ENCODE results near the gene ACVR1C.

The ACVR1C gene

DNA sequence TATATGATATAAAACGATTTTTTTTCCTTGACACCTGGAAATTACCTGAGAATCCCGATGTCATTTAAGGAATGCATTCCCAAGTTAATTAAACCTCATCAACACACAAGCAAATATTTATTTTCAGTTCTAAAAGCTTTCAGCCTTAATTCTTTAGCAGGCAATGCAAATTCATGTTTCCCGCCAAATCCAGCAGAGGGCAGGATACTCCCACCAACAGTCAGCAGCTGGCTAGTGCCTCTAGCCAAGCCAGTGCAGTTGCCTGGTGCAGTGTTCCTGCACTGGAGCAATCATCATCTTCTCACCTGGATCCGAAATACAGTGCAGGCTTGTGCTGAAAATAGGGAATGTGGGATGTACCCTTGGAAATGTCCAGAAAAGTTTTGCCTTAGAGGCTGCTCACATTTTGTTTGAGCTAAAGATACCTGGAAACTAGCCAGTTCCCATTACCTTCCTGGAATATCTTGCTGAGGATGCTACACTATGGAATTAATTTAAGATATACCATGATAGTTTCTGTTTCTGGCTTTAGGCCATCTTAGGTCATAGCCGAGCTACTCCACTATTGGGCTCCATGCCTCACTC, 136.4 kb downstream of the ACVR1C start:
- DNase-seq, result peak; percentile 52

DNA sequence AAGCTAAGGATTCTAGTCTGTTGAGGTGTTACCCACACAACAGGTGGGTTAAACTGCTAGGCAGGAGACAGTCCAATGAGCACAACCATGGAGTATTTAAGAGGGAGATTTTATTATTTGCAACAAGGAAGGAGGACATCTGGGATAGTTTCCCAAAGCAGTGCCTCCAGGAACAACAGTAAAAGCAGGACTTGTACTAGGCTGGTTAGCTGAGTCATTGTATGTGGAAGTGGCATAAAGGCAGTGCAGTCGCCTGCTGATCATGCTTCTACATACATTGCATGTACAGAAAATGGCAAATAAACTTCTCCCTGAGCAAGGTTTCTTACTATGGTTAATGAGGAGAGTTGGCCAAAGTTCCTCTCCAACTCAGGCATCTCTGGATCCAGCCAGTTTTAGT, 138.7 kb downstream of the ACVR1C start:
- DNase-seq, result no peak

DNA sequence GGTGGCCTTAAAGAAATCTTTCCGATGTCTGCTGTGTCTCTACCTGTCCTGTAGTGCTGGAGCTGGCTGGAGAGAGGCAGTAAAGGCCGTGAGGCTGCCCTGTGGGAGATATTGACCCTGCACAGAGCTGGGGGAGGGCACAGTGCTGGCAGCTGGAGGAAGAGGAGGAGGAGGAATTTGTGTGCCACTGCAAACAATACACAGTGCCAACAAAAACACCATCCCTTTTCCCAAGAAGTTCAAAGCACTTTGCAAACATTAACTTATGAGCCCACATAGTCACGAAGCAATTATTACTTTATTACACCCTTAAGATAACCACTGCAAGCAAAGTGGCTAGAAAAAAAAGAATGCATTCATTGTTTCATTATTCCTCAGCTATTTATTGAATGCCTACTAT, 139.8 kb downstream of the ACVR1C start:
- DNase-seq, result no peak

DNA sequence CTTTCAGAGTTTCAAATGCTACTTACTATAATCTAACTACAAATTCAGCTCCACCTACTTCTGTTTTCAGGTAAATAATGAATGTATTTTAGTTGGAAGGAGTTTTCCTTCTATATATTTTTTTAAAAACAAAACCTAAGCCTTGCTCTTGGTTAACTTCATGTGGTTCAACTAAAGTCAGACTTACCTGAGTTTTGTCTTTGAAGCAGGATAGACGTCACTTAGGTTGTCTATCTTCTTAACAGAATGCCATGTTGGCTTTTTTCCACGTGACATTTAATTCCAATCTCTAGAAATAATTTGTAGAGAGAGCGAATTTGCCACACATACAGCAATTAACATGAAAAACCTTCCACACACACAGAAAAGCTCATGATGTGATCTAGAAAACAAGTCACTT, 140.9 kb downstream of the ACVR1C start:
- no peak for DNase-seq

DNA sequence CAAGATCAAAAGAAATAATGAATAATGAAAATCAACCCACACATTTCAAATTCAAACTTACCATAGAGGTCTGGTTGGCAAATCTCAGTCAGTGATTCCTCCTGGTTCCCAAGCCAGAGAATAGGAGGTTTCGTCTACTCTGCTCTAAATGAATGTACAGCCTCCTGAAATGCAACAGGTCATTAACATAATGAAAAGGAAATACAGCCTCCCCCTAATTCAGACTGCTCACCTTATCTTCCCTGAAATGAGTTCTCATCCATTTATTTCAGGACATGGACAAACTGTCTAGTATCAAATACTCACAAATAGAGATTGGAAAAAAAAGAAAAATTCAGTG, 141.4 kb downstream of the ACVR1C start:
- DNase-seq, result no peak

DNA sequence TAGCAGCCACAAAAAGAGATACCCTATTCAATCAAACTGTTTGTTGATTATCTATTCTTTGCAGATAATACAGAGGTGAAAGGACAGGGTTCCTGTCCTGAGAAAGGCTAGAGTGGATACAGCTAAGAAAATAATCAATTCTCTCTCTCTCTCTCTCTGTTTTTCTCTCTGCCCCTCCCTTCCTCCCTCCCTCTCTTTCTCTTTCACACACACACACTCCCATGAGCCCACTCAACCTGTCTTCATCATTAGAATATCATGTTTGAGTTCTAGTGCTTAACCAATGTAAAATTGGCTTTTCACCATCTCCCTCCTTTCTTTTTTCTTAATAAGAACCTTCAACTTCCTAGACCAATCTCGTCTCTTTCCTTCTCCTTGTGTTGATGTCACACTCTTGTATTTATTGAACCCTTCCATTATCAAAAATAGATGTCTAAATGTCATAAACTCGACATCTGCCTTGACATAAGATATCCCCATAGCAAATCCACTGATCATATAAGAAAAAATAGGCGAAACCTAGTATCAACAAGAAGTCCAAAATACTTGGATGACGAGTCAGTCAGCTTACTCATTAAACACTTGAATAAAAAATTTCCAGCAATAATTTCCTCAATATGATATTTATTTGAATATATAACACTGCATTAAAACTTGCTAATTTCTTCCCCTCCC, 141.9 kb downstream of the ACVR1C start:
- no peak for DNase-seq

DNA sequence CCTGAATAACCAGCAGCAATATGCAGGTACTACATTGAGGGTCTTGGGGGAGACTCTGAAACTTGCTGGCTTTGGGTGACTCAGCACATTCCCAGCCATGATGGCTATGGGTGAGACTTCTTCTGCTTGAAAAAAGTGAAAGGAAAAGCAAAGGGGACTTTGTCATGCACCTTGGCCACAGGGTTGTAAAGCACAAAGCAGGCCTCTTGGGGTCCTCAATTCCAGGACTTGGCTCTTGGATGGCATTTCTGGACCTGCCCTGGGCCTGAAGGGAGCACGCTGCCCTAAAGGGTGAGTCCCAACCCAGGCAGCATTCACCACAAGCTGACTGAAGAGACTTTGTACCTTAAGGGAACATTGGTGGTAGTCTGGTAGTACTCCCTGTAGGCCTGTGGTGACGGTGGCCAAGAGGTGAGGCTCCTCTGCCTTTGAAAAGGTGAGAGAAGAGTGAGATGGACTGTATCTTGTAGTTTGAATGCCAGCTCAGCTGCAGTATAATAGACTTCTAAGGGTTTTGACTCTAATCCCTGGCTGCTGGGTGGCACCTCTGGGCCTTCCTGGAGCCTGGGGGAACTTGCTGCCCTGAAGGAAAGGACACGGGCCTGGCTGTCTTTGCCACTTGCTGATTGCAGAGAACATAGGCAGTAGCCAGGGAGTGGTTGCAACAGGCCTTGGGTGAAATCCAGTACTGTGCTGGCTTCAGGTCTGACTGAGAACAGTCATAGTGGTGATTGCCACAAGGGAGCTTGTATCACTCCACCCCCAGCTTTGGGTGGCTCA, 148.3 kb downstream of the ACVR1C start:
- DNase-seq, result no peak

DNA sequence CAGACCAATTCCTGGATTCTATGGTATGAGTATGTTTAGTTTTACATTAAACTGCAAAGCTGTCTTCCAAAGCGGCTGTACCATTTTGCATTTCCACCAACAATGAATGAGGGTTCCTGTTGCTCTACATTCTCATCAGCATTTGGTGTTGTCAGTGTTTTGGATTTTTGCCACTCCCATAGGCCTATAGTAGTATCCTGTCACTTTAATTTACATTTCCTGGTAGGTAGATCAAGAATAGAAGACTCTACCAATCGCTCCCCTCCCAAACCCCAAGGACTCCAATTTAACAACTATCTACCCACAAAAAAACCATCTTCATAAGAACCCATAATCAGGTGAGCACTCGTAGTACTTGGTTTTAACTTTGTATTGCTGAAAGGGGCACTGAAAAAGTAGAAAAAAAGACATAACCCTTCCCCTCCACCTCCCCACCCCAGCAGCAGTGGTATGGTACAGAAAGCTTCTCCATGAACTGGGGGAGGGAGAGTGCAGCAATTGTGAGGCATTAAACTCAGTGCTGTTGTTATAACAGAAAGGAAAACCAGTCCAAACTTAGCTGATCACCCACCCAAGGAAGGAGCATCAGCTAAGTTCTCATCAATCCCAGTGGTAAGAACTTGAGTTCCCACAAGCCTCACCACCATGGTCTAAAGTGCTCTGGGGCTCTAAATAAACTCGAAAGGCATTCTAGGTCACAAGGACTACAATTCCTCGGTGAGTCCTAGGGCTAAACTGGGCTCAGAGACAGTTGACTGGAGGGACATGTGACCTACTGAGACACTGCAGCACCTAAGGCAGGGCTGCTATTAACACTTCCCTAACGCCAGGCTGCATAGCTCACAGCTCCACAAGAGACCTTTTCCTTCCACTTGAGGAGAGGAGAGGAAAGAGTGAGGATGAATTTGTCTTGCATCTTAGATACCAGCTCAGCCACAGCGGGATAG, 149.3 kb downstream of the ACVR1C start:
- no peak for DNase-seq

DNA sequence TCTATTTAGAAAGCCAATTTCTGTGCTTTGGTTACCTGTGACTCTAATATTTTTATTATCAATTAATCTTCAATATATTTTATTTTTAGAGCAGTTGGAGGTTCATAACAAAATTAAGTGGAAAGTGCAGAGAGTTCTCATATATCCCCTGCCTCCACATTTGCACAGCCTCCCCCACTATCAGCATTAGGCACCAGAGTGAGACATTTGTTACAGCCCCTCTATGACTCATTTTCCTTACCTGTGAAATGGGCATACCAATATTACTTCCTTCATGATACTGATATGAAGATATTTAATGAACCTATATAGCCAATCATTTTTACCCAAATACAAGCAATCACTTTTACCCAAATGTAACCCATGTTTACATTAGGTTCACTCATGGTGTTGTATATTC, 150.7 kb downstream of the ACVR1C start:
- no peak for DNase-seq

DNA sequence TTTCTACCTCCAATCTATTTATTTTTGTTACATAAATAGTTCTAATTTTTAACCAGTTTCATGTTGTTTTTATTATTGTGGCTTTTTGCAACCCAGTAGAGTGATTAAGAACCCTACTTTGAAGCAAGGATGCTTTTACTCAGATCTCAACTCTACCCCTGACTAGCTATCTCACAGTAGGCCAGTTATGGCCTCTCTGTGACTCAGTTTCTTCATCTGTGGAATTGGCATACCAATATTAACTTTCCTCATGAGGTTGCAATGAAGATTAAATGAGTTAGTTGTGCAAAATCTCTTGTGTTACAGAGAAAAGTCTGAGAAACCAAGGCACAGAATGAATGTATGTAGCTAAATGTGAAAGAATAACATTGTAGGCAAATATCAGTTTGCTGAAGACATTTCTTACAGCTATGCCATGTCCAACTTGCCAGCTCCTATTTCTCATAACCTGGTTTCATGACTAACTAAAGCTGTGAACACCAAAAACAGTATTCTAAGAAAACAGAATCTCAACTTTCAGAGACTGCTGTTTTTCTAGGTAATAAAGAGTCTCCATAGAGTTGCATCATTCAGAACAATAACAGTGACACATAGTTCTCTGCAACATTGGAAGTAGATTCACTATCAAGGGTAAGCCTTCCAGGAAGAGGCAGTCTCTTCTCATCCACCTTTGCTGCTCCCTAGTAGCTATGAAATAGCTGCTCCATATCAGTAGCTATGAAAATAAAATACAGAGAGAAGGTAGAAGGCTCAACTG, 151.5 kb downstream of the ACVR1C start:
- no peak for DNase-seq
